Stimulated activated CD4-positive, alpha-beta T cell treated with anti-CD3 and anti-CD28 coated beads, TNF-alpha, amount 100 ng/mL, for 1 hour (primary cell): ENCODE measurements around the gene ZNF521.

ENCODE experiments used
- DNase-seq, 3 donors: peaks; one replicate each; pipeline ENCODE4 v3.0.0-alpha.2; 2020; ENCODE audit warnings: low read depth in 3 of 3, low spot score in 1 of 3

The ZNF521 gene

GRCh38 chr18:25132786-25133496, 219.0 kb downstream of the ZNF521 start:
- DNase-seq, result no peak

GRCh38 chr18:25126751-25127150, 225.2 kb downstream of the ZNF521 start:
- DNase-seq, result no peak

GRCh38 chr18:25125680-25126079, 226.3 kb downstream of the ZNF521 start:
- no peak for DNase-seq

- no peak for DNase-seq
Observed at GRCh38 chr18:25123438-25124232, 228.3 kb downstream of the ZNF521 start.

- no peak for DNase-seq
Observed at GRCh38 chr18:25121442-25121841, 230.5 kb downstream of the ZNF521 start.

- no peak for DNase-seq
Observed at GRCh38 chr18:25113566-25113965, 238.4 kb downstream of the ZNF521 start.

- DNase-seq, result no peak
Observed at GRCh38 chr18:25112821-25113434, 239.0 kb downstream of the ZNF521 start.

DNA sequence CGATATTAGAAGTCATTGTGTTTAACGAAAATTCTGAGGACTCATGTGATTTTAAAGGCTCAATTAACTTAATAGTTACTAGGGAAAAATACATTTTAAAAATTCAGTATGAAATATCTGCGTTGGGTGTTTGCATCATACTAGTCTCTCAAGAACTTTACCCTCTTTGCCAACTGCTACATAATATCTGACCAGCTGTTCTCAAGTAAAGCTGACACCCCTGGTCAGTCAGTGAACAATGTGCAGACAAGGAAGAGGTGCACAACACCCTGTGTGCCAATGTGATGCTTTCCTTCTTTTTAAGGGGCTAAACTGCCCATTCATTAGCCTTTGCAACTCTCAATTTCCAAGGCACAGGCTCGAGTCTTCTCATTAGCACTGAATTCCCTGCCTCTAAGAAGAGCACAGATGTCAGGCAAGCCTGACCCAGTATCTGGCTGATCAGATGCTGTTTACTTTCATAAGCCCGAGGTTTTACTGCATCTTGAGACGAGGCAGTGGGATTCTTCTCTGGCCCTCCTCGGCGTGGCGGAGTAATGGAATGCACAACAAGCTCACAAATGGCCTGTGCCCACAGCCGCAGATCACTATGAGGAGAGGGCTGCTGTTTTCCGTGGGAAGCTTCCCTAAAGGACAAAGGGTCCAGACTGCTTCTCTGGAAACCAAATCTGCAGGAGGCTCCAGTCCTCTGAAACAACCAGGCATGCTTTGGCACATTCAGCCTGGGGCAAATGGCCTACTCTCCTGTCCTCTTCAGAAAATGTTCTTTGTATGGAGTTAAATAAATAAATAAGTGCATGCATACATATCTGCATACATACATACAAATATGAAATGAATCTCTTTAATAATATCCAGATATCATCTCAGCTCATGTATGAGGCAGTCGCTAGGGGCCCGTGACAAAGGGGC, 240.3 kb downstream of the ZNF521 start:
- no peak for DNase-seq

DNA sequence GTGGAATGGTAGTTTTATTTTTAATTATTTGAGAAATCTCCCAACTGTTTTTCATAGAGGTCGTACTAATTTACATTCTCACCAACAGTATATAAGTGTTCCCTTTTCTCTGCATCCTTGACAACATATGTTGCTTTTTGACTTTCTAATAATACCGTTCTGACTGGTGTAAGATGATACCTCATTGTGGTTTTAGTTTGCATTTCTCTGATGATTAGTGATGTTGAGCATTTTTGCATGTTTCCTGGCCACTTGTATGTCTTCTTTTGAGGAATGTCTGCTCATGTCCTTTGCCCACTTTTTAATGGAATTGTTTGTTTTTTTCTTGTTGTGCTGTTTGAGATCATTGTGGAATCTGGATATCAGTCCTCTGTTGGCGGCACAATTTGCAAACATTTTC, 242.5 kb downstream of the ZNF521 start:
- DNase-seq, result no peak

DNA sequence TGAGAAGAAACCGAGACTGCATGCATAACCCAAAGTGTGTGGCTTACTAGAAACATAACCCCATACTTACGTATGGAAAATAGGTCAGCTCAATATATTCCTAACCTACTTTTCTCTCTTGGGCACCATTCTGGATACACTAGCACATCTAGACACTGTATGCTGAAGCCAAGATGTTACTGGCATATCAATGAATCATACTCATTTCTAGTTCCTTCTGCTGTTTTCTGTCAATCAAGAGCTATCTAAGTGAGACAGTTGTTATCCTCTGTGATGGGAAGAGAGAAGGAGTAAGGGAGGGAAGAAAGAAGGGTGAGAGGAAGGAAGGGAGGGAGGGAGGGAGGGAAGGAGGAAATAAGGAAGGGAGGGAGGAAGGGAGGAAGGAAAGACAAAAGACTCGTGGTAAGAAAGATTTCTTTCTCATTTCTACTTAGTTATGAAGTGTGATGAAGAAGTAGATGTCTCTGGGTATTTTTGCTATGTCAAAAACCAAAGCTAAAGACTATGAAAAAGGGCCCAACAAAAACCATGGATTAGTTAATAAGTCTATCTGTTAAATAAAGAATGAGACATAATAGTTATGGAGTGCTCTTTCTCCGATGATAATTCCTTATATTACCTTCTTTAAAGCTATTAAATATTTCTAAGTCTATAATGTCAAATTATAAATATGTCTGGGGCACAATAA, 248.4 kb downstream of the ZNF521 start:
- no peak for DNase-seq

DNA sequence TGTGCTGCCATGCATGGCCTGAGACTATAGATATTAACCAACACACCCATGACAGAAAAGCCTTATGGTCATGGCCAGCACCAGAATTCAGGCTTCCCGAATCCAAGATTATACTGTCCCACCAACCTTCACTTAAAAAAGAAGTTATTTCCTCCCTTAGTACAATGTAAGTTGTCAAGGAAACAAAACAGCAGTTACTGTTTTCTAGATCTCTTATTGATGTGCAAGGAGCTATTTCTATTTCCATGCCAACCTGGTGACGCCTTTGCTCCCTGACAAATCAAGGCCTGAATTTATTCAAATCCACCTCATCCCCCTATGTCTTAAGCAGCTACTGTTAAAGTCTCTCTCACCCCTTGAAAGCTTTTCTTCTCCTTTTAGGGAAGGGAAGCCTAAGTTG, 249.3 kb downstream of the ZNF521 start:
- no peak for DNase-seq

DNA sequence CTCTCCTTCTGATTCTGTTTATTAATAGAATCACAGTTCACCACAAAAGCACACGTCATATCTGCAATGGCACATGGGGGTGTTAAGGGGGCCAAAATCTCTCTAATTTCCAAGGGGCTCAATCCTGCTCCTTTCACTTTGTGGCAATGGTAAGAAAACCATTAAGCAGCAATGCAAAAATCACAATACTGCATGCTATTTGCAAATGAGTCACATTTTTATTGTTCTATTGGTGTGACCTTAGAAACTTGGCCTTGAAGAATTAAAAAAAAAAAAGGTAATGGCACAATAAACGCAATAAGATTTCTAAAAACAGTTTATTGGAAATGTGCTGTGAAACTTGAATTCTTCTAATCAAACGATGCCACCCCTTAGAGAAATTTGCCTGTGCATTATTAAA, 251.5 kb downstream of the ZNF521 start:
- DNase-seq, result no peak

DNA sequence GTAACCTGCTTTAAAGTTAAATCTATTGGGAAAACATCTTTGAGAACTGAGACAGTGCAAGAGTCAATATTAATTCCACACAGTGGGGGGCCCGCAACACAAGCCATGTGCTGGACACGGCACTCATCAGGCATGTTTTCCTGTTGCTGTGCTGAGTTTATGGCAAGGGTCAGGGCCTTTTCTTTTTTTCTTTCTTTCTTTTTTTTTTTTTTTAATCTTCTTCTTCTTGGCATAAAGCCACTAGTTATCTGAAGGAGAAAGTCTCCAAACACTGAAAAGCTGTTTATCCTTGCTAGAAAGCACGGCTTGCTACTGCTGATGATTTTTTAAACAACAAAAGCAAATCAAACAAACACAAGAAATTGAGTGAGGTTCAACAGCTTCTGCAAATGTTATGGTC, 252.1 kb downstream of the ZNF521 start:
- DNase-seq, result no peak

DNA sequence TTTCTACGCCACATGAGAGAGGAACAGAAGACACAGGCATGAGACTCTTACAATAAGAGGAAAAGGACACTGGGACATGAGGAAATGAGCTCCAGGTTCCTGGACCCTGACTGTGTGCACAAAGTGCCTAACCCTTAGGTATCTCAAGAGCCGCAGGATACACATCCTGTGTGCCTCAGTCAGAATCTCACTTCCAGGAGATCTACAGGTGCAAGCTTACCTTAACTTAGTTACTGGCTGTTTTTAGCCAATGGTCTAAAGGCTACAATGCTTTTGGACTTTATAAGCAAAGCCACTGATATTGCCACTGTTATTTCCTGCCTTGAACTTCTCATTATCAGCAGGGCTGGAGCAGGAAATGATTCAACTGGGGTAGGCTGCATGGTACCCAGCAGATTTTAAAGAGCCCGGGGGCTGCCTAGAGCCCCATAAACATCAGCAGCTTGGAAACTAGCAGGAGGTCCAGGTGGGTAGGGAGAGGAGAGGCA, 254.4 kb downstream of the ZNF521 start:
- DNase-seq, result no peak

GRCh38 chr18:25097057-25097456, 254.9 kb downstream of the ZNF521 start:
- no peak for DNase-seq

DNA sequence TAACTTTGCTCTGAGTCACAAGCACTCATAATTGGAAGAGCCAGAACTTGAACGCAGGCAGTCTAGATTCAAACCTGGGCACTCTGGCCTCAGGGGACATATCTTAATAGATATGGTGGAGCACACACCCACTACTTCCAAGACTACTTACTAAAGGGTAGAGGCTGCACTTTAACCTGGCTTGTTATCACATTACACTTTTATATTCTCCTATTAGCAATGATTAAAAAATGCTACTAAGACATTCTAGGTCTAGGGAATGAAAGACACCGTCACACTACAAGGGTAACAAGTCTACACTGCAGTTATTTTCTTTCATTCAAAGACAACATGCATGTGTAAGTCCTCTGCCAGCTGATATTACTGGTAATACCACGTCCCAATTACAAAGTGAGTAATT, 258.8 kb downstream of the ZNF521 start:
- DNase-seq, result no peak

GRCh38 chr18:25089470-25089869, 262.5 kb downstream of the ZNF521 start:
- no peak for DNase-seq

DNA sequence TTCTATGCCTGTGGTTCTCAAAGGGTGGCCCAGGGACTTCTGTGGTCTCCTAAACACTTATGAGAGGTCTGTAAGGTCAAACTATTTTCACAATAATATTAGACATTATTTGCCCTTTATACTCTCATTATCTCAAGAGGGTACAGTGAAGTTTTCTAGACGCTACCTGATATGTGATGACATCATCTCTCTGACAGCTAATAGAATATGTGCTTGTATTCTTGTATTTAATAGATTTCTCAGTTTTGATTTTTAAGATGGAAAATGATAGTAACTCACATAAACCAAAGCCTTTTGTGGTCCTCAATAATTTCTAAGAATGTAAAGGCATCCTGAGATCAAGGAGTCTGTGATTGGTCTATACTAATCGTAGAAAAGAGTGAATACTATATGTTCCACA, 265.1 kb downstream of the ZNF521 start:
- DNase-seq, result no peak

DNA sequence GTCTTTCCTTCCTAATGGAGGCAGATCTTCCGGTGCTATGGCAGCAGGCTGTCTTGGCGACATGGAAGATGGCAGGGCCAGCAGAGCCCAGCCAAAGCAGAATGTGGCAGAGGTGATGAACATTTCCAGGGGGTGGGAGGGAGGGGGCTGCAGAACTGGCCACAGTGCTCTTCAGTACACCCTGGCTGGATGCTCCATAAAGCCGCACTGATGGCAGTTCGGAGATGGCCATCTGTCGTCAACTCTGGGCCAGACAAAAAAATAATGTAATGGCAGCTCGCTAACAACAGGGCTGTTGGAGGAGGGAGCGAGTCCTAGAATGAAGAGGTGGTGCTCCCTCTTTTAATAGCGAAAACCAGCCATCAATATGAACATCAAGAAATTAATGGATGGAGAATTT, 271.0 kb downstream of the ZNF521 start:
- DNase-seq, result no peak

GRCh38 chr18:25080211-25080610, 271.8 kb downstream of the ZNF521 start:
- no peak for DNase-seq
